Endothelial cell of umbilical vein (primary cell): ENCODE results near the gene SSH2. TPM values are rescaled to one million over a fixed set of nuclear protein-coding genes. Genes with fewer than 3 reads are reported as not detected.

Source experiments
- BruUV-seq: library from RNA; stranded (reverse); fragments of 400-500 nt; replicated peaks from 2 replicates; lab custom pipeline; 2021; lab: Mats Ljungman, UMichigan
- CTCF ChIA-PET: fragments of 300-600, 350-600 bp; sonication (Branson Sonifier 250); formaldehyde crosslinking; loops from one replicate; lab custom pipeline; 2021; ENCODE audit warnings: antibody characterized with exemption, inconsistent platforms; lab: Charles Lee
- POLR2A ChIA-PET: fragments of 300-600, 350-600 bp; sonication (Branson Sonifier 250); formaldehyde crosslinking; loops from one replicate; lab custom pipeline; 2021; ENCODE audit warnings: antibody characterized with exemption, inconsistent platforms; lab: Charles Lee
- DNase-seq: peaks from one replicate; pipeline ENCODE4 v3.0.0-alpha.2; 2011; ENCODE audit warnings: low read depth, low spot score
- FAIRE-seq: peaks from 2 replicates; lab custom pipeline; 2011; peaks lifted over from hg19 to GRCh38; lab: Jason Lieb, UNC
- H2AFZ ChIP-seq: 2 replicates; pipeline ENCODE4 v1.6.0; 2012; ENCODE audit warnings: low read depth, low read length, control low read depth, inconsistent platforms
- H3K27ac ChIP-seq: 2 replicates; pipeline ENCODE4 v1.5.1; 2011; ENCODE audit warnings: low read depth, mild to moderate bottlenecking, control low read depth, low read length, moderate library complexity; ENCODE audit not compliant: insufficient read depth
- H3K27me3 ChIP-seq, 2 experiments: 2 replicates each; pipeline versions ENCODE4 v1.6.0 to v1.6.1; 2011; ENCODE audit warnings: low read length in 2 of 2, mixed read lengths in 1 of 2; ENCODE audit not compliant: control insufficient read depth in 2 of 2, insufficient read depth in 2 of 2
- H3K36me3 ChIP-seq, 2 experiments: 2 replicates in 1 of 2; 3 replicates in 1 of 2; pipeline ENCODE4 v1.5.1; 2011; ENCODE audit warnings: low read length in 2 of 2, mild to moderate bottlenecking in 1 of 2, moderate library complexity in 1 of 2; ENCODE audit not compliant: control insufficient read depth in 2 of 2, insufficient read depth in 2 of 2; ENCODE audit errors: extremely low read depth in 1 of 2
- H3K4me1 ChIP-seq: 3 replicates; pipeline ENCODE4 v1.5.1; 2011; ENCODE audit warnings: mild to moderate bottlenecking, low read length; ENCODE audit not compliant: control insufficient read depth, insufficient read depth; ENCODE audit errors: extremely low read depth
- H3K4me2 ChIP-seq: 2 replicates; pipeline ENCODE4 v1.6.1; 2011; ENCODE audit warnings: low read length, control low read depth, mixed read lengths; ENCODE audit not compliant: insufficient read depth
- H3K4me3 ChIP-seq, 3 experiments: fragments of 200-600 bp in 1 of 3; sonication (generic), shearing (Covaris generic) in 1 of 3; replicated peaks in 1 of 3; 2 replicates each; pipeline ENCODE4 v1.5.1; 2011 to 2016; ENCODE audit warnings: control low read depth in 3 of 3, low read length in 3 of 3, mild to moderate bottlenecking in 2 of 3, inconsistent platforms in 1 of 3, low read depth in 1 of 3, moderate library complexity in 1 of 3; ENCODE audit not compliant: insufficient read depth in 1 of 3
- H3K79me2 ChIP-seq: 2 replicates; pipeline ENCODE4 v1.6.0; 2012; ENCODE audit warnings: low read length, inconsistent platforms; ENCODE audit not compliant: control insufficient read depth, insufficient read depth
- H3K9ac ChIP-seq: replicated peaks from 2 replicates; pipeline ENCODE3; 2011; ENCODE audit warnings: low read length, control low read depth; ENCODE audit not compliant: insufficient read depth; ENCODE audit errors: extremely low read depth
- H3K9me1 ChIP-seq: replicated peaks from 3 replicates; pipeline ENCODE4 v1.6.0; 2011; ENCODE audit warnings: mild to moderate bottlenecking, low read length; ENCODE audit not compliant: control insufficient read depth, insufficient read depth; ENCODE audit errors: extremely low read depth
- H3K9me3 ChIP-seq: replicated peaks from 2 replicates; pipeline ENCODE4 v1.5.1; 2012; ENCODE audit warnings: low read length, inconsistent platforms; ENCODE audit not compliant: control insufficient read depth, insufficient read depth
- H4K20me1 ChIP-seq: replicated peaks from 2 replicates; pipeline ENCODE3; 2011; ENCODE audit warnings: mild to moderate bottlenecking, low read length; ENCODE audit not compliant: control insufficient read depth, insufficient read depth; ENCODE audit errors: extremely low read depth
- EZH2 ChIP-seq: IDR thresholded peaks from 2 replicates; pipeline ENCODE4 v1.6.1; 2012; ENCODE audit warnings: borderline replicate concordance, low read depth, mild to moderate bottlenecking, moderate library complexity, low read length, inconsistent platforms; ENCODE audit not compliant: severe bottlenecking
- FOS ChIP-seq: IDR thresholded peaks from 2 replicates; pipeline ENCODE4 v1.6.1; 2011; ENCODE audit warnings: mild to moderate bottlenecking, low read length, moderate library complexity, borderline replicate concordance; ENCODE audit not compliant: insufficient read depth
- GATA2 ChIP-seq: IDR thresholded peaks from 2 replicates; pipeline ENCODE4 v1.7.0; 2011; ENCODE audit warnings: low read depth, mild to moderate bottlenecking, moderate library complexity, mixed read lengths, low read length; ENCODE audit not compliant: insufficient read length, insufficient read depth
- JUN ChIP-seq: IDR thresholded peaks from 2 replicates; pipeline ENCODE4 v1.6.1; 2011; ENCODE audit warnings: borderline replicate concordance, low read depth; ENCODE audit not compliant: insufficient read length, insufficient read depth
- MYC ChIP-seq: IDR thresholded peaks from one replicate; pipeline ENCODE4 v1.6.1; 2011; ENCODE audit warnings: mild to moderate bottlenecking, low read depth, low read length
- POLR2A ChIP-seq: IDR thresholded peaks from 2 replicates; pipeline ENCODE4 v1.6.1; 2012; ENCODE audit warnings: low read depth, mild to moderate bottlenecking, control low read depth, low read length
- POLR2AphosphoS5 ChIP-seq: IDR thresholded peaks from 2 replicates; pipeline ENCODE4 v1.6.1; 2012; ENCODE audit warnings: low read depth, mild to moderate bottlenecking, control low read depth, low read length, moderate library complexity; ENCODE audit not compliant: insufficient read depth
- dilution Hi-C: fragments of 300-500 bp; cut with MboI; formaldehyde crosslinking; loops from one replicate; pipeline ENCODE4 v1.15.0; 2019; ENCODE audit warnings: low sequenced_read_pairs; ENCODE audit not compliant: extremely low pct_ligation_motif_present
- intact Hi-C: fragments of 100-400 bp; cut with micrococcal nuclease; formaldehyde crosslinking; loops from one replicate; pipeline ENCODE4 v1.10.0; 2022
- polyA plus RNA-seq, 4 experiments: library from polyadenylated mRNA; depleted of rRNA in 3 of 4; stranded (reverse) in 3 of 4; unstranded in 1 of 4; fragments of >200 nt; gene quantifications; 2 replicates each; pipeline versions ENCODE4 v1.2.1 to v1.2.3, GENCODE V29; 2011 to 2012; ENCODE audit warnings: missing spikeins in 1 of 4
- total RNA-seq: library from RNA; stranded (reverse); gene quantifications from 2 replicates; pipeline ENCODE4 v1.2.3, GENCODE V29; 2021
- TF ChIP-seq, protein P1 (sequence below): IDR thresholded peaks from 2 replicates; pipeline ENCODE4 v1.6.1; 2011; ENCODE audit not compliant: insufficient read depth, insufficient read length
- TF ChIP-seq, protein P2 (sequence below), 2 donors: IDR thresholded peaks; 1 replicate in 1 of 2; 2 replicates in 1 of 2; pipeline ENCODE4 v1.5.1; 2011; ENCODE audit warnings: low read length in 2 of 2, mild to moderate bottlenecking in 2 of 2, moderate library complexity in 2 of 2, control low read depth in 1 of 2, inconsistent platforms in 1 of 2, low read depth in 1 of 2; ENCODE audit not compliant: insufficient read depth in 1 of 2; ENCODE audit errors: extremely low read depth in 1 of 2

SSH2 gene
- total and polyA plus RNA-seq, 2 donors (not counting 3 experiments of a cell fraction or from before 2014, with no cell fraction given), result 24.6 to 60.9 TPM

DNA sequence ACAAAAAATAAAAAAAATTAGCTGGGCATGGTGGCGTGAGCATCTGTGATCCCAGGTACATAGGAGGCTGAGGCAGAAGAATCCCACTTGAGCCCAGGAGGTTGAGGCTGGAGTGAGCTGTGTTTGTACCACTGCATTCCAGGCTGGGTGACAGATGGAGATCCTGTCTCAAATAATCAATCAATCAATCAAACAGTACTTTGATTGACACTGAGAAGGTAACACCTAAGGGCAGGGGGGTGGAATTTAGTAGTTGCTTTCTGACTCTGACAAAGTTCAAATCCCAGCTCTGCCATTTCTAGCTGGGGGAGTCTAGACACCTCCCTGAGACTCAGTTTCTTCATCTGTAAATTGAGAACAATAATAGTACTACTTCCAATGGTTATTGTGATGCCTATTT is 12.0 kb downstream of the SSH2 start:
- H4K20me1 ChIP-seq, result no peaks in the 10 kb centered on the region
- intact Hi-C loops (no loop called here), dilution Hi-C loops (no loop called here)
- H3K36me3 ChIP-seq, result no peaks in the 10 kb centered on the region
- DNase-seq, result no peak
- BruUV-seq, result no TSS peak
- no peak overlapping the region for H3K4me3 ChIP-seq
- H3K4me1 ChIP-seq, result peaks cover 7% of the 10 kb centered on the region
- peaks cover 29% of the 10 kb centered on the region for H3K79me2 ChIP-seq
- H3K27me3 ChIP-seq, result no peaks in the 10 kb centered on the region
- CTCF ChIA-PET, result interaction anchor here (0.7 to 1.5 kb wide), 2 partner anchors 10 to 49 kb away, joined by 3 to 7 read pairs; no protein-coding TSS in a partner anchor
- no peak overlapping the region for H2AFZ ChIP-seq
- no peak overlapping the region for H3K27ac ChIP-seq
- FAIRE-seq, result no peak
- H3K9me1 ChIP-seq, result no peaks in the 10 kb centered on the region
- H3K9ac ChIP-seq, result no peak overlapping the region
- TF ChIP-seq EZH2, result no peak
- no peak for TF ChIP-seq POLR2A
- TF ChIP-seq FOS, result no peak
- TF ChIP-seq, protein P1, sequence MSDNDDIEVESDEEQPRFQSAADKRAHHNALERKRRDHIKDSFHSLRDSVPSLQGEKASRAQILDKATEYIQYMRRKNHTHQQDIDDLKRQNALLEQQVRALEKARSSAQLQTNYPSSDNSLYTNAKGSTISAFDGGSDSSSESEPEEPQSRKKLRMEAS, result no peak
- TF ChIP-seq, protein P2, sequence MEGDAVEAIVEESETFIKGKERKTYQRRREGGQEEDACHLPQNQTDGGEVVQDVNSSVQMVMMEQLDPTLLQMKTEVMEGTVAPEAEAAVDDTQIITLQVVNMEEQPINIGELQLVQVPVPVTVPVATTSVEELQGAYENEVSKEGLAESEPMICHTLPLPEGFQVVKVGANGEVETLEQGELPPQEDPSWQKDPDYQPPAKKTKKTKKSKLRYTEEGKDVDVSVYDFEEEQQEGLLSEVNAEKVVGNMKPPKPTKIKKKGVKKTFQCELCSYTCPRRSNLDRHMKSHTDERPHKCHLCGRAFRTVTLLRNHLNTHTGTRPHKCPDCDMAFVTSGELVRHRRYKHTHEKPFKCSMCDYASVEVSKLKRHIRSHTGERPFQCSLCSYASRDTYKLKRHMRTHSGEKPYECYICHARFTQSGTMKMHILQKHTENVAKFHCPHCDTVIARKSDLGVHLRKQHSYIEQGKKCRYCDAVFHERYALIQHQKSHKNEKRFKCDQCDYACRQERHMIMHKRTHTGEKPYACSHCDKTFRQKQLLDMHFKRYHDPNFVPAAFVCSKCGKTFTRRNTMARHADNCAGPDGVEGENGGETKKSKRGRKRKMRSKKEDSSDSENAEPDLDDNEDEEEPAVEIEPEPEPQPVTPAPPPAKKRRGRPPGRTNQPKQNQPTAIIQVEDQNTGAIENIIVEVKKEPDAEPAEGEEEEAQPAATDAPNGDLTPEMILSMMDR (IDR thresholded peaks at IDR 0.05; ENCODE audit: extremely low read depth in 1 of 2, insufficient read depth in 1 of 2, low read depth in 1 of 2, low read length in 2 of 2), result no peak
- no peak for TF ChIP-seq POLR2AphosphoS5
- TF ChIP-seq MYC, result no peak
- no peak for TF ChIP-seq GATA2
- no peak for TF ChIP-seq JUN
- H3K9me3 ChIP-seq, result no peaks in the 10 kb centered on the region
- H3K4me2 ChIP-seq, result no peak overlapping the region
- POLR2A ChIA-PET, result interaction anchor here (0.5 kb wide), 1 partner anchor 1010 kb away, joined by 11 read pairs; no protein-coding TSS in a partner anchor
